ENCODE measurements around the gene C5orf58. TPM values are rescaled to one million over a fixed set of nuclear protein-coding genes. Genes with fewer than 3 reads are reported as not detected.

C5orf58 gene
- total and polyA plus RNA-seq, 10 of the 15 experiments (the other 5 are each of a cell fraction or from before 2014, with no cell fraction given) = 0.13 to 0.27 (median 0.26) TPM; not detected in 7

GRCh38 chr5:170183816-170184687, 48.7 kb upstream of the C5orf58 start (continued):
- TF ChIP-seq BCLAF1 (IDR thresholded peaks at IDR 0.05) (no peak), CTCF (IDR thresholded peaks at IDR 0.05 in 2 of 3, conservative IDR thresholded peaks at IDR 0.05 in 1 of 3; ENCODE audit: control insufficient read depth in 2 of 3, extremely low read depth in 1 of 3, insufficient read depth in 1 of 3, low read depth in 3 of 3, low read length in 3 of 3) (peak; percentile 73 to 85 (median 84)), CHD2 (IDR thresholded peaks at IDR 0.05; ENCODE audit: borderline replicate concordance, low read depth, low read length) (no peak), ZNF24 (IDR thresholded peaks at IDR 0.05) (no peak), ZZZ3 (IDR thresholded peaks at IDR 0.05; ENCODE audit: control insufficient read depth, insufficient read length, low read depth) (no peak), NR2F1 (conservative IDR thresholded peaks at IDR 0.05) (no peak), EP300 (IDR thresholded peaks at IDR 0.05; ENCODE audit: borderline replicate concordance in 1 of 2, control insufficient read depth in 1 of 2, low read depth in 2 of 2, low read length in 2 of 2) (no peak), MXI1 (IDR thresholded peaks at IDR 0.05; ENCODE audit: low read depth, low read length) (no peak), RAD21 (IDR thresholded peaks at IDR 0.05; ENCODE audit: insufficient read depth, low read depth, low read length) (peak; percentile 82), E4F1 (IDR thresholded peaks at IDR 0.05; ENCODE audit: borderline replicate concordance, partially characterized antibody) (no peak), NR2C1 (IDR thresholded peaks at IDR 0.05) (no peak), KLF5 (IDR thresholded peaks at IDR 0.05; ENCODE audit: partially characterized antibody) (no peak), TCF7 (IDR thresholded peaks at IDR 0.05; ENCODE audit: borderline replicate concordance) (no peak), LARP7 (IDR thresholded peaks at IDR 0.05) (0 out of 2 replicates have a peak, but pooled peaks have one; percentile 35), BHLHE40 (IDR thresholded peaks at IDR 0.05; ENCODE audit: borderline replicate concordance in 1 of 2, low read depth in 2 of 2, low read length in 1 of 2) (peak in 1 of 2 experiments; percentile 34; a peak in 1 of 4 replicates), ZBTB4 (CRISPR knock-in tag; IDR thresholded peaks at IDR 0.05) (no peak)

All from GM12878 (cell line).